ENCODE results near the gene TAF8.

GRCh38 chr6:42118162-42119001 is 68.1 kb downstream of the TAF8 start:
- TF ChIP-seq CTCF (conservative IDR thresholded peaks at IDR 0.05 in 1 of 2, IDR thresholded peaks at IDR 0.05 in 1 of 2; ENCODE audit: extremely low read depth in 1 of 2, insufficient read depth in 1 of 2, low read depth in 1 of 2, low read length in 2 of 2) (no peak), EZH2 (IDR thresholded peaks at IDR 0.05; ENCODE audit: borderline replicate concordance, low read length) (no peak)

All from mammary epithelial cell (primary cell).